Neural progenitor cell (in vitro differentiated cells): ENCODE measurements around the gene MOG.

ENCODE experiments used
- CTCF ChIP-seq: fragments of 200-600 bp; sonication (generic); IDR thresholded peaks from 2 replicates; pipeline ENCODE4 v1.5.1; 2017; ENCODE audit warnings: antibody characterized with exemption, mild to moderate bottlenecking
- EZH2 ChIP-seq: fragments of 200-600 bp; sonication (generic); IDR thresholded peaks from 2 replicates; pipeline ENCODE4 v1.6.1; 2017; ENCODE audit warnings: antibody characterized with exemption, mild to moderate bottlenecking, moderate library complexity
- EZH2phosphoT487 ChIP-seq: fragments of 200-600 bp; sonication (generic); IDR thresholded peaks from 2 replicates; pipeline ENCODE4 v1.6.1; 2017; ENCODE audit warnings: antibody characterized with exemption

DNA sequence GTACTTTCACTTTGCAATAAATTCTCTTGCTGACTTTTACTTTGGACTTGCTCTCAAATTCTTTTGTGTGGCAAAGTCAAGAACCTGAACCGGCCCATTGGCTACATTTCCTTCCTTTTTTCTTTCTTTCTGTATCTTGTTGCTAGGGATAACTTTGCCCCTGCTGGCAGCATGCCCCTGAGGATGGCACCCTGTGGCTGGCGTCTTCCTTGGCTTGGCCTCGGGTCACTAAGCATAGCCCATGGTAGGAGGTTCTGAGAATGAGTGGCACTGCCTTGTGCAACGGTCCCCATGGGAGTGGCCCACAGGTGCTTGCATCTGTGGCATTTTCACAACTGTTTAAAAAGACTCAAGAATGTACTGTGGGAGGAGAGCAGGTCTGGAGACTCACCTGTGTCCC is 52.3 kb downstream of the MOG start:
- TF ChIP-seq CTCF (no peak), EZH2 (no peak), EZH2phosphoT487 (no peak)
